Nephron (organoid): ENCODE data around the gene ALX4.

Experiments
- H3K27ac Mint-ChIP-seq, 3 experiments: 2 replicates each; pipeline ENCODE4 v1.8.0; 2020; ENCODE audit warnings: mixed read lengths in 3 of 3, mild to moderate bottlenecking in 2 of 3, moderate library complexity in 1 of 3
- H3K27me3 Mint-ChIP-seq: 2 replicates; pipeline ENCODE4 v1.8.0; 2021; ENCODE audit warnings: low read depth, mild to moderate bottlenecking, moderate library complexity, mixed read lengths
- H3K36me3 Mint-ChIP-seq: 2 replicates; pipeline ENCODE4 v1.8.0; 2020; ENCODE audit warnings: low read depth, mixed read lengths
- H3K4me1 Mint-ChIP-seq: 2 replicates; pipeline ENCODE4 v1.8.0; 2020; ENCODE audit warnings: mixed read lengths
- H3K4me3 Mint-ChIP-seq, 3 experiments: 2 replicates each; pipeline ENCODE4 v1.8.0; 2020; ENCODE audit warnings: mild to moderate bottlenecking in 3 of 3, mixed read lengths in 3 of 3, moderate library complexity in 2 of 3
- H3K9me3 Mint-ChIP-seq: 2 replicates; pipeline ENCODE4 v1.8.0; 2020; ENCODE audit warnings: mixed read lengths
- CTCF ChIP-seq, 3 experiments: fragments of 200-600 bp; sonication (generic); IDR thresholded peaks; one replicate each; pipeline ENCODE4 v1.5.0; 2021; ENCODE audit warnings: antibody characterized with exemption in 3 of 3; ENCODE audit not compliant: unreplicated experiment in 3 of 3

ALX4 gene

GRCh38 chr11:44335052-44335760, 25.3 kb upstream of the ALX4 start:
- TF ChIP-seq CTCF (IDR thresholded peaks at IDR 0.05; ENCODE audit: unreplicated experiment in 3 of 3) = no peak
- Mint-ChIP-seq H3K4me3 (peak overlapping the region in 2 of 3 experiments; percentile 27 to 63), H3K27ac (peak overlapping the region; percentile 21 to 58 (median 31)), H3K9me3 (no peaks in the 10 kb centered on the region), H3K27me3 (peaks cover 97% of the 10 kb centered on the region), H3K4me1 (peaks cover 46% of the 10 kb centered on the region), H3K36me3 (no peaks in the 10 kb centered on the region)

DNA sequence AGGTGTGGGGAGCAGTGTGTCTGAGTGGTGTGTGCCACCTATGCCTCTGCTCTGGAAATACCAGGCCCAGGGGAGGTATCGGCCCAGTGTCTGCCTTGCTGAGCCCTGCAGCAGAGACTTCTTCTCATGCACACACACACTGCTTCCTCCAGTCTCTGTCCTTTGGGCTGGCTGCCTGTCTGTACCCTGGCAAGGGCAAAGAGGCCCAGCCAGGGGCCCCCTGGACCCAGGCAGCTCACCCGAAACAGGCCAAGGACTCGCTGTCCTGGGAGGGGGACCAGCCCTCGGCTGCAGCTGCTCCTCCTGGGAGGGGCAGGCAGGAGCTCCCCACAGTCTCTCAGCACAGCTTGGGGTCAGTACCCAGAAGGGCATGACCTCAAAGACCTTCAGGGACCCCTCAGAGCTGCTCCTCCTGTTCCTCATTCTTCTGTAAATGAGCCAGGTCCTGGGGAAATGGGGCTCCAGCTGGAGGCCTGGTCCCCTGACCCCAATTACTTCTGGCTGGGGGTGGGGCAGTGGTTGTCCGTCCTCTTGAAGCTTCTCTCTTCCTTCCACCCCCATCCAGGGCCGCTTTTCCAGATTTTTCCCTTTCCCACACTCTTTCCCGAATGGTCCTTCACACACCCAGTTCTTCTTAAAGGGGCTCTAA, 24.5 kb upstream of the ALX4 start:
- TF ChIP-seq CTCF (IDR thresholded peaks at IDR 0.05; ENCODE audit: unreplicated experiment in 3 of 3) = no peak
- Mint-ChIP-seq H3K9me3 (no peaks in the 10 kb centered on the region), H3K27me3 (peaks cover 97% of the 10 kb centered on the region), H3K4me3 (peak overlapping the region in 2 of 3 experiments; percentile 27 to 63), H3K27ac (peak overlapping the region; percentile 21 to 58 (median 31)), H3K4me1 (peaks cover 46% of the 10 kb centered on the region), H3K36me3 (no peaks in the 10 kb centered on the region)

GRCh38 chr11:44333271-44334218, 23.6 kb upstream of the ALX4 start:
- peaks cover 97% of the 10 kb centered on the region for H3K27me3 Mint-ChIP-seq
- no peak overlapping the region for H3K4me3 Mint-ChIP-seq
- no peak overlapping the region for H3K27ac Mint-ChIP-seq
- H3K9me3 Mint-ChIP-seq = no peaks in the 10 kb centered on the region
- TF ChIP-seq CTCF (IDR thresholded peaks at IDR 0.05; ENCODE audit: unreplicated experiment in 3 of 3) = no peak
- H3K36me3 Mint-ChIP-seq = no peaks in the 10 kb centered on the region
- H3K4me1 Mint-ChIP-seq = peaks cover 36% of the 10 kb centered on the region

DNA sequence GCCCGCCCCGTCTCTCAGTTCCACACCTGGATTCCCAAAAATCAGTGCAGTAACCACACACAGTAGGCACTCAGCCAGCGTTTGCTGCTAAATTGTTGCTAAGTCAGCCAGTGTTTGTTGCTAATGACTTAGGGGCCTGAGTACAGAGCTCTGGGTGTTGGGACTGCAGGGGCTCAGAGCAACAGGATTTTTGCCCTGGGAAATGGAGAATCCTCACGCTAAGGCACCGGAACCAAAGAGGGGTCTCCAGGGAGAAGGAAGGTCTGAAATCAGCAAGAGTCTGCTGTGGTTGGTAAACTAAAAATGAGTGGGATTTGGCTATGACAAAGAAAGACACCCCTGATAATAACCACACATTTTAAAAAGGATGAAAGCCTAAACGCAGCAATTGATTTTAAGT, 22.7 kb upstream of the ALX4 start:
- H3K27ac Mint-ChIP-seq = no peak overlapping the region
- no peaks in the 10 kb centered on the region for H3K9me3 Mint-ChIP-seq
- H3K4me3 Mint-ChIP-seq = no peak overlapping the region
- no peak for TF ChIP-seq CTCF (IDR thresholded peaks at IDR 0.05; ENCODE audit: unreplicated experiment in 3 of 3)
- H3K4me1 Mint-ChIP-seq = peaks cover 32% of the 10 kb centered on the region
- H3K27me3 Mint-ChIP-seq = peaks cover 97% of the 10 kb centered on the region
- H3K36me3 Mint-ChIP-seq = no peaks in the 10 kb centered on the region

DNA sequence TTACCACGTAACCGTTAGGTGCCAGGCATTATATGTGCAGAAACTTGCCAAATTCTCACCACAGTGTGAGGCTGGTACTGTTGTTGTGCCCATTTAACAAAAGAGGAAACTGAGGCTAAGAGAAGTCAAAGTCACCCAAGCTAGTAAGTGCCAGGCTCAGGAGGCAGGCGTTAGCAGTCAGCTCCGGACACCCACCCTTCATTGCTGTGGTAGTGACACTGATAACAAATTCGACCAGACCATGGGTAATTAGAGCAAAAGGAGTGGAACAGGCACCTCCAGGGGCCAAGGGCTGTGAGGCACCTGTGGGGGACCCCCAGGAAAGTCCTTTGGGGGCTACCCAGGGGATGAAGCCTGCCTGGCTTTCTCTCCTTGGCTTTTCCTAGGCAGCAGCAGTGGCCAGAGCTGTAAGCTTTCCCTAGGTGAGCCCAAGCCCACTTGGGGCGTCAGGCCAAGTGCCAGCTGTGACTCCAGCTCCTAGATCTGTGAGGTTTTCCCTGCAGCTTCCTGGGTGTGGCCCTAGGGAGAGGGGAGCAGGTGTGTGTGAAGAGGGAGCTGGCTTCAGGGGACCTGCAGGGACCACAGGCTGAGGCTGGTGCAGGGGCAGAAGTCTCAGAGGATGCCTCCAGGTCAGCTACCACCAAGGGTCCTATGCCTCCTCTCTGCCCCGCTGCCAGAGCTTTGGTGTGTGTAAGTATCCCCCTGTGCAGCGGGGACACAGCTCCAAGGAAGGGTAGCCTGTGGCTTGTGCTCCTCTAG, 19.7 kb upstream of the ALX4 start:
- Mint-ChIP-seq H3K36me3 (no peaks in the 10 kb centered on the region), H3K4me1 (peaks cover 35% of the 10 kb centered on the region), H3K27ac (no peak overlapping the region), H3K4me3 (no peak overlapping the region), H3K27me3 (peaks cover 96% of the 10 kb centered on the region), H3K9me3 (no peaks in the 10 kb centered on the region)
- TF ChIP-seq CTCF (IDR thresholded peaks at IDR 0.05; ENCODE audit: unreplicated experiment in 3 of 3) = no peak
